NCI-H1105 treated with DMSO at 0.1 percent for 48 hours (cell line): ENCODE measurements around the gene TRAFD1.
"Not testable (repeated sequence)": the region's sequence is repeated elsewhere in the genome, so short reads cannot be mapped to it uniquely, and the experiment has no call there.

Source experiments
- DNase-seq: peaks from one replicate; lab custom pipeline; 2025; lab: John Stamatoyannopoulos, UW

The TRAFD1 gene

DNA sequence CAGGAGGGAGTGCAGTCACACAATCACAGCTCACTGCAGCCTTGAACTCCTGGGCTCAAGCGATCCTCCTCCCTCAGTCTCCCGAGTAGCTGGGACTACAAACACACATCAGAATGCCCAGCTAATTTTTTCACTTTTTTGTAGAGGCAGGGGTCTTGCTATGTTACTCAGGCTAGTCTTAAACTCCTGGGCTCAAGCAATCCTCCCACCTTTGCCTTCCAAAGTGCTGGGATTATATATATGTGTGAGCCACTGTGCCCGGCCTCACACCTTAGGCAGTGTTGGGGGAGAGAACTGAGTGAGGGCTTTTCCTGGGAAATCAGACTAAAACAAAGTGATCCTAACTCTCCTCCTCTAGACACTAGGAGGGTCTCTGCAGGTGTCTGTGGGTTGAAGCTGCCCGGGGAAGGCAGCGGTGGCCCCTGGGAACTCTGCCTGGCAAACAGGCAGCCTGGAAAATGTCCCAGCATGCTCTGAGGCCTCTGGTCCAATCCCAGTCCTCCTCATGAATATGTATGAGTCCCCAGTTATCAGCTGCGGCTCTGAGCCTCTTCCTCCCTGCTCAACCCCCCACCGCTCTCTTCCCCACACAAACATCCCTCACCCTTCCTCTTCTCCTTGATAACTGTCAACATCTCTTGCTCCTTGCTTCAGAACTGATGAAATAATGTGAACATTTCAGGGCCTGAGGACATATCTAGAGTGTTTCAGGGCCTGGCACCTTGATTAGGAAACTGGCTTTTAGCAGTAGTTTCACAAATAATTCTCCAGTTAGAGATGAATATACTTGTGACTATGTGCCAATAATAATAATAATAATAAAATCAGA, 8.9 kb upstream of the TRAFD1 start:
- no peak for DNase-seq

DNA sequence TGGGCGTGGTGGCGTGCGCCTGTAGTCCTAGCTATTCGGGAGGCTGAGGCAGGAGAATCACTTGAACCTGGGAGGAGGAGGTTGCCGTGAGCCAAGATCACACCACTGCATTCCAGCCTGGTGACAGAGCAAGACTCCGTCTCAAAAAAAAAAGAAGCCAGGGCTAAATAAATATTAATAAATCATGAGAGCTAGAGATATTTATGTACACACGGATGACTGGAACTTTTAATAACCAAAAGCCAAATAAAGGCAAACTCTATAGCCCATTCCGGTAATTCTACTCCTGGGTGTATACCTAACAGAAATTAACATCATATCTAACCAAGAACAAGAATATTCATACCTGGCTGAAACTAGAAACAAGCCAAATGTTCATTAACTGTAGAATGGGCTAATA, 7.7 kb upstream of the TRAFD1 start:
- no peak for DNase-seq

DNA sequence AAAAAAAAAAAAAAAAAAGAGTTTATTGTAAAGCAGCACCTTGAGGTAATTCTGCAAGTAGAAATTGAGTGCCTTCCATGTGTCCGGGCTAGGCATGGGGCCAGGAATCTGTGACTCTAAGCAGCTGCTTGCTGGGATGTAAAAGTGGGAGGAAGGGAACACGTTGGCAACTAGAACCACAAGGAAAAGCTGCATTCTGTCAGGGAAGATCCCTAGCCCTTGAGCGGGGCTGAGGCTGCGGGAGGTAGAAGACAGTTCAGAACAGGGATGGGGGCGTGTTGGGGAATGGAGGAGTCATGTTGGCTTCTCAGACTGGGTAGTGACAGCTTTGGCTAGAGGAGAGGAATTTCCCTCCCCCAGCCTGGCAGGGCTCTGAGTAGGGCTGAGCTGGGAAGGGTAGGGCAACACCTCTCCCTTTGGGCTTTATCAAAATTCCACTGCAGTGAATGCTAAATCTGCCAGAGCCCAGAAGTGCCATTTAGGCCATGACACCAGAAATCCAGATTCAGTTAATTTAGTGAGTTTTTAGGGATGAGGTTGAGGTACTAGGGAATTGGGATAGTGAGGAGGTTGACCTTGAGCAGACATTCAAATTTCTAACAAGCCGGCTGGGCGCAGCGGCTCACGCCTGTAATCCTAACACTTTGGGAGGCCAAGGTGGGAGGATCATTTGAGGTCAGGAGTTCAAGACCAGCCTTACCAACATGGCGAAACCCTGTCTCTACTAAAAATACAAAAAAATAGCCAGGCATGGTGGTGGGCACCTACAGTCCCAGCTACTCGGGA, 3.4 kb upstream of the TRAFD1 start:
- DNase-seq: peak; percentile 31

DNA sequence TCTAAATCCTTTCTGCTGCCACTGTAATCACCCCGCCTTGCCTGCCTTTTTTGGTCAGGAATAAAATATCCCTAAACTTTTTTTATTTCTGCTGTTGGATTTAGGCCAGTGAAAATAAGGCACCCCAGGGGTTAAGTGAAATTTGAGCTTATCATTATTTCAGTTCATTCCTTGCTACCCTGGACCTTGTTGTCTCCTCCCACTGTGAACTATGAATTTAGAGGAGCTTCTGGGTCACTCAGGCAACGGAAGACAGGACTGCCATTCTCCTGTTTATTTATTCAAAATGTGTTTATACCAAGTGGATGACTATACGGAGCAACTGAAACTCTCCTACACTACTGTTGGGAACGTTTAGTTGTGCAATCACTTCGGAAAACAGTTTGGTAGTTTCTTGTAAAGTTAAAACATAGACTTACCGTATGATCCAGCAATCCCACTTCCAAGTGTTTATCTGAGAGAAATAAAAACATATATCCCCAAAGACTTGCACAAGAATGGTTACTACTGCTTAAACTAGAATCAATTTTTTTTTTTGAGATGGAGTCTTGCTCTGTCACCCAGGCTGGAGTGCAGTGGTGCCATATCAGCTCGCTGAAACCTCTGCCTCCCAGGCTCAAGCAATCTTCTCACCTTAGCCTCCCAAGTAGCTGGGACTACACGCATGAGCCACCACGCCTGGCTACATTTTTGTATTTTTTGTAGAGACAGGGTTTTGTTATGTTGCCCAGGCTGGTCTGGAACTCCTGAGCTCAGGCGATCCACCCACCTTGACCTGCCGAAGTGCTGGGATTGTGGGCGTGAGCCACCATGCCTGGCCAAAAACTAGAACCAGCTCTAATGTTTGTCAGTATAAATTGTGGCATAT, 2.3 kb upstream of the TRAFD1 start:
- no peak for DNase-seq

DNA sequence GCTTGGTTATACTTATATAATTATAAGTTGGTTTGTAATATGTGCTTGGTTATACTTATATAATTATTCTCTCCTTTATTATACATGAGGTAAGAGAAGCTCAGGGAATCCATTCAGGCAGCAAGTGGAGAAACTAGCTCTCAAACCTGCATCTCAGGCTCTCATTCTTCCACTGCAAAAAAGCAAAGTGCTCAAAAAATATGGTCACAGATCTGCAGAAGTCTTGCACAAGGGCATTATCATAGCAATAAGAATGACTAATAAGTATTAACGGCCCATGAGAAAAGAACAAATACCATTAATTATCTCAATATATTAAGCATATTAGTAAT, 476 bp upstream of the TRAFD1 start:
- DNase-seq: no peak

DNA sequence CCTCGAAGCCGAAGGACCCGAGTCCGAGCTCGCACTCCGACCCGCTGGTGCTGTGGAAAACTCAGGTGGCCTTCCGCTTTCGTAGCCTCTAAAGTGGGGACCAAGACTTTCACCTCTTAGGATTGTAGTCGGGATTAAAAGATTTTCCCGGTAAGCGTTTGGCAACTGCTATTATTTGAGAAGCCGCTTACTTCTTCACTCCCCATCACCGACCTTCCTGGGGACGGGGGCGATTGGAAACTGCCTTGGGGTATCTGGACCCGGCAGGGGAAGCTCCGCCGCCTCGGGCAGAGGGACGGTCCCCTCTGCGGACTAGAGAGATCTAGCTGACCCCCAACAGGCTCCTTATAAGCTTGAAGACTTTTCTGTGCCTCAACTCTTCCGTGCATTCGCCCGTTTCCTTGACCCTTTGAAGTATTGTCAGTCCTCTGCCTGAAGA, 659 bp downstream of the TRAFD1 start:
- no peak for DNase-seq

DNA sequence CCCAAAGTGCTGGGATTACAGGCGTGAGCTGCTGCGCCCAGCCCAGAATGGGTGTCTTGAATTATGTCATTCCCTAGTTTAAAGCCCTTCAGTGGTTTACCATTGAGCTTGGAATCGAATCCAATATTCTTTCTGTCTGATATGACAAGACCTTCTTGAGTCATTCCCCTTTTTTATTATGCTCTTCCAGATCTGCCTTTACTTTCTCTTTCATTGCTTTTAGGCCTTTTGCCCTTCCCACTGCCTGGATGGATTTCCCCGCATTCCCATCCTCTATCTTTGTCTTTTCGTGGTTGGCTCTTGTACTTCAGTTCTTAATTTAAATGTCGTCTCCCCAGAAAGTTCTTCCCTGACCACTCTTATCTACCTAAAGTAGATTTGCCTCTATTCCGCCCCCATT, 1.6 kb downstream of the TRAFD1 start:
- no peak for DNase-seq

DNA sequence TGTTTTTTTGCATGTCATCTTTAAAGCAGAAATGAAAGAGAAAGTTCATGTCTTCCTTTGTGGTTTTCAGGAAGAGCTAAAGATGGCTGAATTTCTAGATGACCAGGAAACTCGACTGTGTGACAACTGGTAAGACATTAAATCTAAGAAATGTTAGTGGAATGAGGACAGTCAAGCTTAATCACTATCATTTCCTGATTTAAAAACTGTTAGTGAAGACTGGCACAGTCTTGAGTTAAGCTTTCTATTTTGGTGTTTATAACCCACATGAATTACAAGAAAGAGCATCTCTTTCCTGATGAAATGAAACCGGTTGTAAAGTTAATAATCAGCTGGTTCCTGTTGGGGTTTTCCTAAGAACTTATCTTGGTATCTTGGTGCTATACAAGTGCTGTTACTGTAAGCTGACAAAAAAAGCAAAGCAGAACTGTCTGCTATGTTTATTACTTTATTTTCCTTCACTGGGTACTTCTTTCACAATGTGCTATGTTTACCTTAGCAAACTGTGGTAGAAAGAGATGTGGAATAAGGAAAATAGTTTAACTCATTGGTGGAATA, 5.2 kb downstream of the TRAFD1 start:
- DNase-seq: no peak

DNA sequence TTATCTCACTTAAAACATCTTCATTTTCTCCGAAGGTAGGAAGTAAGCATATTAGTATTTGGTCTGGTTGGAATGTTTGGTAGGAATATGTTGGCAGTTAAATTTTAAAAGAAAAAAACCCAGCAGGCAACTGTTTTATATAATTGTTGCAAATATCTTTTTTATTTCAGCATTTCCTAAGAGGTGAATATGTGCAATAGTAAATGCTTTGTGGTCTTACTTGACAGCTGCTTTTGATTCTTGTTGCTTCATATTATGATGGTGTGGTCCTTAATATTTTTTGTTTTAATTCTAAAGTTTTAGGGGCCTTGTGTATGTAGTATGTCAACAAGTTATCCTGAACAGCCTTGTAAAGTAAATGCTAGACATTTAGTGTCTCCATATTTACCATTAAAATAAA, 6.3 kb downstream of the TRAFD1 start:
- no peak for DNase-seq

DNA sequence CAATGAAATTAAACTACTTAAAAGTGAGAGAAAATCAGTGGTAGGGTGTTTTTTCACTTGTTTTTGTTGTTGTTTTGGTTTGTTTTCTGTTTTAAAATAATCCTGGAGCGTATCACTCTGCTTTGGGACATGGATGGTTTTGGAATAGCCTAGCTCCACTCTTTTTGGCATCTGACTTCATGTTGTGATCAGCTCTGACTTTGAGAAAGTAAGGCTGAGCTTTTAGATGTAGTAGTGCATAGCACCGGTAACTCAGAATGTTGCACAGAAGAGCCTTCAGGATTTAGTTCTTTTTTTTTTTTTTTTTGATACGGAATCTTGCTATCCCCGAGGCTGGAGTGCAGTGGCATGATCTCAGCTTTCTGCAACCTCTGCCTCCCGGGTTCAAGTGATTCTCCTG, 8.1 kb downstream of the TRAFD1 start:
- DNase-seq: no peak

DNA sequence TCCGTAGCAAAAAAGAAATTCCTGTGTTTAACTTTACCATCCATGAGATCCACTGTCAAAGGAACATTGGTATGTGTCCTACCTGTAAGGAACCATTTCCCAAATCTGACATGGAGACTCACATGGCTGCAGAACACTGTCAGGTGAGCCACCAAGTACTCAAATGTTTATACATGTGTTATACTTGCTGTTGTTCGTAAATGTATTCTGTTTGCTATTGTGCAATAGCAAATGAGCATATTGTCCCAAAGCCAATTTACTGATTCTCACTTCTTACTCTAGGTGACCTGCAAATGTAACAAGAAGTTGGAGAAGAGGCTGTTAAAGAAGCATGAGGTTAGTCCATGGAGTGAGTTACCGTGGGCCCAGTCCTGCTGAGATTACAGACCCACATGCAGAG, 9.4 kb downstream of the TRAFD1 start:
- DNase-seq: no peak

DNA sequence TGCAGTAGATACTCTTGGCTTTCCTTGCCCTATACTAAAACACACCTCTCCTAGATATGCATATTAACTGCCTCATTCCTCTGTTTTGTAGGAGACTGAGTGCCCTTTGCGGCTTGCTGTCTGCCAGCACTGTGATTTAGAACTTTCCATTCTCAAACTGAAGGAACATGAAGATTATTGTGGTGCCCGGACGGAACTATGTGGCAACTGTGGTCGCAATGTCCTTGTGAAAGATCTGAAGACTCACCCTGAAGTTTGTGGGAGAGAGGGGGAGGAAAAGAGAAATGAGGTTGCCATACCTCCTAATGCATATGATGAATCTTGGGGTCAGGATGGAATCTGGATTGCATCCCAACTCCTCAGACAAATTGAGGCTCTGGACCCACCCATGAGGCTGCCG, 15.4 kb downstream of the TRAFD1 start:
- no peak for DNase-seq

DNA sequence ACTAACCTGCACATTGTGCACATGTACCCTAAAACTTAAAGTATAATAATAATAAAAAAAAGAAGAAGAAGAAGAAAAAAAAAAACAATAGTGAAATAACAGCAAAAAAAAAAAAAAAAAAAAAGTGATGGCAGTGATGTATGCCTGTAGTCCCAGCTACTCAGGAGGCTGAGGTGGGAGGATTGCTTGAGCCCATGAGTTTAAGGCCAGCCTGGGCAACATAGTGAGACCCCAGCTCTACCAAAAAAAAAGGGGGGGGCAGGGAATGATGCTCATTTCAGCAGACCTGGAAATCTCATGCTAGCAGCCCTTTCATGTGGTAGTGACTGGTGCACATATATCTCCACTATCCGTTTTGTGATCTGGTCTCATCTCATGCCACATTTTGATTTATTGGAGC, 20.8 kb downstream of the TRAFD1 start:
- no peak for DNase-seq

DNA sequence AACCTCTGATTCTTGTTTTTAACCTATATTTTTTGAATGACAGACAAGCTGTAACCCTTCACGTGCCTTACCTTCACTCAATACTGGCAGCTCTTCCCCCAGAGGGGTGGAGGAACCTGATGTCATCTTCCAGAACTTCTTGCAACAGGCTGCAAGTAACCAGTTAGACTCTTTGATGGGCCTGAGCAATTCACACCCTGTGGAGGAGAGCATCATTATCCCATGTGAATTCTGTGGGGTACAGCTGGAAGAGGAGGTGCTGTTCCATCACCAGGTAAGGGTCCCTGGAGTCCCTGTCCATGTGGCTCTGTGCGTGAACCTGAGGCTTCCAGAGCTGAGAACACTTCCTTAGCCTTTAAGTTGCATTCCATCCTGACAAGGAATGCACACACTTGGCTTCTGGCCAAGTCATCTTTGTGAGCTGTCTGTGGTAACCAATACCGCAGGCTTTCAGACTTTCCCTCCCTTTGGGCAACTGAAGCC, 22.7 kb downstream of the TRAFD1 start:
- peak; percentile 12 for DNase-seq

DNA sequence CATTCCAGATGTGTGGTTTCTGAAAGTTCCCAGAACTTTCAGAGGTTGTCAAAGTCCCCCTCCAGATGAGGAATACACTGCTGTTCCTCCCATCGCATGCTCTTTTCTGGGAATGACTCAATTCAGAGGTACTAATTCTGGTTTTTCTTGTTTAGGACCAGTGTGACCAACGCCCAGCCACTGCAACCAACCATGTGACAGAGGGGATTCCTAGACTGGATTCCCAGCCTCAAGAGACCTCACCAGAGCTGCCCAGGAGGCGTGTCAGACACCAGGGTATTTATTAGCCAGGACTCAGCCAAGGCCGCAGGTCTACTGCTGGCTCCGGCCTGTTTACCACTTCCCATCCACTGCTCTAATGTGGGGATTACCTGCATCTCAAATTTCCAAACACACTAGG, 24.2 kb downstream of the TRAFD1 start:
- DNase-seq: no peak

DNA sequence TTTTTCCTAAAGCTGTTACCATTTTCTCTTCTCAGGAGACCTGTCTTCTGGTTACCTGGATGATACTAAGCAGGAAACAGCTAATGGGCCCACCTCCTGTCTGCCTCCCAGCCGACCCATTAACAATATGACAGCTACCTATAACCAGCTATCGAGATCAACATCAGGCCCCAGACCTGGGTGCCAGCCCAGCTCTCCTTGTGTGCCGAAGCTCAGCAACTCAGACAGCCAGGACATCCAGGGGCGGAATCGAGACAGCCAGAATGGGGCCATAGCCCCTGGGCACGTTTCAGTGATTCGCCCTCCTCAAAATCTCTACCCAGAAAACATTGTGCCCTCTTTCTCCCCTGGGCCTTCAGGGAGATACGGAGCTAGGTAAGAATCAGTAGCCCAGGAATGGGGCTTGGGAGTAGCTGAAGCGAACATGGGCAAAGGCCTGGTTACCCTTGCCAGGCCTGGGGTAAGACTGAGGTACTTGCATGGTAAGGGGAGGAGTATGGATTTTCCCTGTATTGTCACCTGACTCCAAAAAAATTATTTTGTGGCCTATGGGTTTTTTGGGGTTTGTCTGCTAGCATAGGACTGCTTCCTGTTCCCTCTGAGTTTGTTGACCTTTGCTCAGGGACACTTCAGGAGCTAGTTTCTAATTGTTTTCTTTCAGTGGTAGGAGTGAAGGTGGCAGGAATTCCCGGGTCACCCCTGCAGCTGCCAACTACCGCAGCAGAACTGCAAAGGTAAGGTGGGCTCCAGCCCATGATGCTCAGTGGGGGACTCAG, 26.6 kb downstream of the TRAFD1 start:
- no peak for DNase-seq

DNA sequence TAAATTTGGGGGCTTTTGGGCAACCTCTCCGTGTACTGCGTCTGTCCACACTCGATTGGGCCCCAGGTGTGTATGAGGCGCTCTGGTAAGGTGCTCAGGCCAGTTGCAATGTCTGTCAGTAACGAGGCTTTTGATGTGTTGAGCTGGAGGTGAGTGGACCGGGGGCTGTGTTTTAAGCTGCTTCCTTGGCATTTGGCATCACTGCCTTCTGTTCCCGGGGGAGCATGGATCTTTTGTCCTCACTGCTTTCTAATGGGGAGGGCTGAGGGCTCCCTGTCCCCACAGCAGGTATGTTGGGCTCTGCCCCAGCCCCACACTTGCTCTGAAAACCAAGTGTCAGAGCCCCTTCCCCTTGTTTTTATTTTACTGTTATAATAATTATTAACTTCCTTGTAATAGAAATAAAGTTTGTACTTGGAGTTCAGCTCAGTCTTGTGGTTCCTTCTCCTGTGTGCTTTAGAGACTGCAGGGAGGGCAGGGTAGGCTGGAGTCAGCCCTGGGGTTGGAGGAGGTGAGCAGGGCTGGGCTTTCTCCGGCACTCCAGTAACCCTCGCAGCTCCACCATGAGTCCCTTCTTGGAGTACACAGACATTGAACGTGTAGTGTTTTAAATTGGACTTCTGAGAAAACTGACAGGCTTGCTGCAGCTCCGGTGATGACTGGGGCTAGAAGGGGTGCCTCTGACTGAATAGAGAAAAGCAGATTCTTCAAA, 28.0 kb downstream of the TRAFD1 start:
- DNase-seq: no peak

DNA sequence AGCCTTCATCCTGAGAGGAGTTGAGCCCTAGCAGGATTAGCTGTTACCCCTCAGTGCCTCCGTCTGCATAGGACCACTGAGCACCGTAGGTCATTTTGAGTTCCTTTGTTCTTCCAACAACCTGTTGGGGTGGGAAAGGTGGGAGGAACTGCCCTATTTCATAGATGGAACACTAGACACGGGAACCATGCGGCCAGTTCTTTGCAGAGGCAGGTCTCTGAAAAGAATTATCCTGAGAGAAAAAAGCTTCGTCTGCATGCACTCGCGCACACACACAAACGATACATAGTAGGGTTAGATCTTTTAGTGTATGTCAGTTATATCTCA, 28.5 kb downstream of the TRAFD1 start:
- DNase-seq: no peak

DNA sequence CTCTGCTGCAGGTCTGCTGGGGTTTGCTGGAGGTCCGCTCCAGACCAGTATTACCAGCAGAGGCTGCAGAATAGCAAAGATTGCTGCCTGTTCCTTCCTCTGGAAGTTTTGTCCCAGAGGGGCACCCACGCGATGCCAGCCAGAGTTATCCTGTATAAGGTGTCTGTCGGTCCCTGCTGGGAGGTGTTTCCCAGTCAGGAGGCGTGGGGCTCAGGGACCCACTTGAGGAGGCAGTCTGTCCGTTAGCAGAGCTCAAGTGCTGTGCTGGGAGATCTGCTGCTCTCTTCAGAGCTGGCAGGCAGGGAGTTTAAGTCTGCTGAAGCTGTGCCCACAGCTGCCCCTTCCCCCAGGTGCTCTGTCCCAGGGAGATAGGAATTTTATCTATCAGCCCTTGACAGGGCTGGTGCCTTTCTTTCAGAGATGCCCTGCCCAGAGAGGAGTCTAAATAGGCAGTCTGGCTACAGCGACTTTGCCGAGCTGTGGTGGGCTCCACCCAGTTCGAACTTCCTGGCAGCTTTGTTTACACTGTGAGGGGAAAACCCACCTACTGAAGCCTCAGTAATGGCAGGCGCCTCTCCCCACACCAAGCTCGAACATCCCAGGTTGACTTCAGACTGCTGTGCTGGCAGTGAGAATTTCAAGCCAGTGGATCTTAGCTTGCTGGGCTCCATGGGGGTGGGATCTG, 33.2 kb downstream of the TRAFD1 start:
- not testable (repeated sequence) for DNase-seq

DNA sequence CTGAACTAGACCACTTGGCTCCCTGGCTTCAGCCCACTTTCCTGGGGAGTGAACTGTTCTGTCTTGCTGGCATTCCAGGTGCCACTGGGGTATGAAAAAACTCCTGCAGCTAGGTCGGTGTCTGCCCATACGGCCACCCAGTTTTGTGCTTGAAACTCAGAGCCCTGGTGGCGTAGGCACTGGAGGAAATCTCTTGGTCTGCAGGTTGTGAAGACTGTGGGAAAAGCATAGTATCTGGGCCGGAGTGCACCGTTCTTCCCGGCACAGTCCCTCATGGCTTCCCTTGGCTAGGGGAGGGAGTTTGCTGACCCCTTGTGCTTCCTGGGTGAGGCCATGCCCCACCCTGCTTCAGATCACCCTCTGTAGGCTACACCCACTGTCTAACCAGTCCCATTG, 33.8 kb downstream of the TRAFD1 start:
- no peak for DNase-seq
